GM23338 (cell line): ENCODE measurements around the gene LRCH4. TPM values are rescaled to one million over a fixed set of nuclear protein-coding genes. Genes with fewer than 3 reads are reported as not detected.
"Not testable (repeated sequence)": the region's sequence is repeated elsewhere in the genome, so short reads cannot be mapped to it uniquely, and the experiment has no call there.

Experiments used
- ATAC-seq: fragments of 200-7000 bp; cut with Tn5 transposase; 3 replicates; pipeline ENCODE4 v1.9.1; 2020
- DNase-seq: peaks from one replicate; pipeline ENCODE4 v3.0.0-alpha.2; 2015; ENCODE audit warnings: low spot score
- H2AFZ ChIP-seq: fragments of 200-600 bp; sonication (generic); 2 replicates; pipeline ENCODE4 v1.8.0; 2016; ENCODE audit warnings: antibody characterized with exemption, mild to moderate bottlenecking, moderate library complexity
- H3F3A ChIP-seq: fragments of 200-600 bp; sonication (generic); replicated peaks from 2 replicates; pipeline ENCODE4 v1.8.0; 2017; ENCODE audit warnings: antibody characterized with exemption, mixed run types, low read depth
- H3K27ac ChIP-seq: fragments of 200-600 bp; sonication (generic); 2 replicates; pipeline ENCODE4 v1.6.1; 2016; ENCODE audit warnings: low read depth
- H3K27me3 ChIP-seq: fragments of 200-600 bp; sonication (generic); 2 replicates; pipeline ENCODE4 v1.8.0; 2016; ENCODE audit warnings: mild to moderate bottlenecking, mixed run types, moderate library complexity; ENCODE audit not compliant: insufficient read depth
- H3K36me3 ChIP-seq: fragments of 200-600 bp; sonication (generic); 2 replicates; pipeline ENCODE4 v1.8.0; 2016; ENCODE audit warnings: mild to moderate bottlenecking; ENCODE audit not compliant: insufficient read depth
- H3K4me1 ChIP-seq: fragments of 200-600 bp; sonication (generic); 2 replicates; pipeline ENCODE4 v1.8.0; 2016; ENCODE audit warnings: mild to moderate bottlenecking, moderate library complexity; ENCODE audit not compliant: insufficient read depth
- H3K4me2 ChIP-seq: fragments of 200-600 bp; sonication (generic); 2 replicates; pipeline ENCODE4 v1.7.1; 2017; ENCODE audit warnings: mixed run types
- H3K4me3 ChIP-seq: fragments of 200-600 bp; sonication (generic); 2 replicates; pipeline ENCODE4 v1.6.1; 2016; ENCODE audit warnings: mixed run types
- H3K79me2 ChIP-seq: fragments of 200-600 bp; sonication (generic); replicated peaks from 2 replicates; pipeline ENCODE4 v1.8.0; 2017; ENCODE audit warnings: mild to moderate bottlenecking; ENCODE audit not compliant: insufficient read depth
- H3K9me2 ChIP-seq: fragments of 200-600 bp; sonication (generic); 2 replicates; pipeline ENCODE4 v1.8.0; 2017; ENCODE audit not compliant: insufficient read depth
- H4K20me1 ChIP-seq: fragments of 200-600 bp; sonication (generic); replicated peaks from 2 replicates; pipeline ENCODE4 v1.8.0; 2017; ENCODE audit warnings: mild to moderate bottlenecking; ENCODE audit not compliant: insufficient read depth
- H3K27ac Mint-ChIP-seq: 2 replicates; pipeline ENCODE4 v1.8.0; 2020; ENCODE audit warnings: inconsistent platforms, mild to moderate bottlenecking, moderate library complexity, mixed read lengths
- H3K27me3 Mint-ChIP-seq: 3 replicates; pipeline ENCODE4 v1.8.0; 2022; ENCODE audit warnings: low read depth, mild to moderate bottlenecking, moderate library complexity, mixed read lengths, inconsistent platforms; ENCODE audit not compliant: insufficient read depth, poor library complexity
- H3K36me3 Mint-ChIP-seq: 3 replicates; pipeline ENCODE4 v1.8.0; 2021; ENCODE audit warnings: low read depth, mild to moderate bottlenecking, inconsistent platforms, moderate library complexity, mixed read lengths
- H3K4me1 Mint-ChIP-seq: 3 replicates; pipeline ENCODE4 v1.8.0; 2020; ENCODE audit warnings: mild to moderate bottlenecking, inconsistent platforms, mixed read lengths
- H3K4me3 Mint-ChIP-seq: 3 replicates; pipeline ENCODE4 v1.8.0; 2021; ENCODE audit warnings: moderate library complexity, mild to moderate bottlenecking, inconsistent platforms, mixed read lengths
- H3K9me3 Mint-ChIP-seq: 3 replicates; pipeline ENCODE4 v1.8.0; 2020; ENCODE audit warnings: moderate library complexity, mild to moderate bottlenecking, inconsistent platforms, mixed read lengths
- CREB1 ChIP-seq: fragments of 250-450 bp; sonication (Bioruptor Pico); IDR thresholded peaks from 2 replicates; pipeline ENCODE4 v1.5.0; 2020; ENCODE audit warnings: low read depth, mild to moderate bottlenecking, moderate library complexity
- EZH2 ChIP-seq: fragments of 200-600 bp; sonication (generic); IDR thresholded peaks from one replicate; pipeline ENCODE4 v1.8.0; 2017; ENCODE audit warnings: antibody characterized with exemption, mild to moderate bottlenecking, low read depth; ENCODE audit not compliant: unreplicated experiment
- POLR2AphosphoS5 ChIP-seq: IDR thresholded peaks from 2 replicates; pipeline ENCODE4 v1.6.1; 2016; ENCODE audit warnings: antibody characterized with exemption, low read depth
- polyA plus RNA-seq: library from polyadenylated mRNA; unstranded; fragments of >200 nt; fragmentation: Nextera tagmentation; extraction: Ambion mirVana; gene quantifications from 2 replicates; pipeline ENCODE4 v1.2.1, GENCODE V29; 2016
- total RNA-seq: library from RNA; depleted of rRNA; stranded (reverse); fragments of >200 nt; shearing (Covaris generic); gene quantifications from 2 replicates; pipeline ENCODE4 v1.2.3, GENCODE V29; 2014
- TF ChIP-seq, protein P1 (sequence below): IDR thresholded peaks from one replicate; pipeline ENCODE4 v1.6.1; 2018; ENCODE audit warnings: antibody characterized with exemption; ENCODE audit not compliant: unreplicated experiment
- TF ChIP-seq, protein P2 (sequence below), 2 experiments: fragments of 200-600 bp in 1 of 2; sonication (generic) in 1 of 2; conservative IDR thresholded peaks; 2 replicates each; pipeline versions ENCODE4 v1.5.1 to v1.6.1; 2016 to 2017; ENCODE audit warnings: antibody characterized with exemption in 2 of 2, low read depth in 2 of 2, mild to moderate bottlenecking in 2 of 2, moderate library complexity in 1 of 2

Gene LRCH4
- total and polyA plus RNA-seq, 2 experiments from 2014 or later, result 21.4 to 51.0 TPM

DNA sequence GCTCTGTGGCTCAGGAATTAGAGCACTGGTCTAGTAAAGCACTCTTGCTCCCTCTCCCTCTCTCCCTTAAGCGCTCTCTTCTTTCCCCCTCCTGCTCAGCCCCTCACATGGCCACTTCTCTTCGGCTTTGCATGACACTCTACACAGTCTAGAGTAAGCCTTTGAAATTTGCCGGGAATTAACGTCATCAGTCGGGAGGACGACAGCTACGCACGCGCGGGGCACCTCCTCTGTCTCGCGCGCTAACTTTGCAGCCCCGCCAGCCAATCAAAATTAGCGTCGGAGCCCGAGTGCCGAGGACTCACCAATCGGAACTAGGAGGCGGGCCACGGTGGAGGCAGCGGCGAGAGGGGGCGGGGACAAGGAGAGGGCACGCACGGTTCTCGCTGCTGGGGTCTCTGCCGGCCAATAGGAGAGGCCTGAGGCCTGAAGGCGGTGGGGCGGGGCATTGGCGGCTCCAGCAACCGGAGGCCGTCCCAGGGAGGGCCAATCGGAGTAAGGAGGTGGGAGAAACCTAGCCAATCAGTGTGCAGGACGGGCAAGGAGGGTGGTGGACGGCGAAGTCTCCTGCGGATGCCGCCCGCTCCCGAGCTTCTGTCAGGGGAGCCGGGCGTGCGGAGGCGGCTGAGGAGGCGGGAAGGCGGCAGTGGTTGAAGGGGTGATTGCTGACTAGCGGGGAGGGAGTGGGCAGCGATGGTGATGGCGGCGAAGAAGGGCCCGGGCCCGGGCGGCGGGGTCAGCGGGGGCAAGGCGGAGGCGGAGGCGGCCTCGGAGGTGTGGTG is 47.1 kb downstream of the LRCH4 start, which contains the start of gene AGFG2:
AGFG2 (plus strand) TSS at position 550 of the 782 bp plus-strand sequence; CDS start at position 694, 144 bp downstream.
- DNase-seq, result peak; percentile 100
- H3K27ac Mint-ChIP-seq, result peak within 1 kb of the TSS; percentile 42; the same call in 1 of the 2 replicates
- ATAC-seq, result peak; percentile 94

DNA sequence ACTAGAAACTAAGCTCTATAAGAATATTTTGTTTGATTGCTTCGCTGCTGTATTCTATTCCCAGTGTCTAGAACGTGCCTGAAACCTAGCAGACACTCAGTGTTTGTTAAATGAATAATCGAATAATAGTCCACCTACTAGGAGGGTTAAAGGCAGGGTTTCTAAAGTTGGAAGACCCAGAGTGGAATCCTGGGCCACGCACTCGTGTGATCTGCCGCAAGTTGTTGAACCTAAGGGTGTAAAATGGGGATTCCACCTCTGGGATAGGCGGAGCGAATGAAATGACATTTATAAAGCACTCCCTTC is 47.6 kb downstream of the LRCH4 start:
- H3K27me3 ChIP-seq, result peaks cover 10% of the 10 kb centered on the region
- no peak overlapping the region for H3K27ac ChIP-seq
- H3K4me3 Mint-ChIP-seq, result peak overlapping the region; percentile 73
- no peaks in the 10 kb centered on the region for H3K36me3 ChIP-seq
- peak overlapping the region; percentile 66 for H3K4me2 ChIP-seq
- peaks cover 27% of the 10 kb centered on the region for H3K4me1 Mint-ChIP-seq
- H3K27me3 Mint-ChIP-seq, result peaks cover 34% of the 10 kb centered on the region
- no peaks in the 10 kb centered on the region; the same call in 1 of the 2 replicates for H3K79me2 ChIP-seq
- 0 out of 2 replicates have a peak, but pooled peaks cover 5% of the 10 kb centered on the region for H3F3A ChIP-seq
- H3K9me3 Mint-ChIP-seq, result no peaks in the 10 kb centered on the region; the same call in 2 of the 3 replicates
- H3K4me3 ChIP-seq, result peak overlapping the region; percentile 47
- H3K9me2 ChIP-seq, result no peaks in the 10 kb centered on the region
- 0 out of 2 replicates have a peak, but pooled peaks cover 2% of the 10 kb centered on the region for H4K20me1 ChIP-seq
- DNase-seq, result no peak
- no peak for TF ChIP-seq EZH2
- TF ChIP-seq, protein P1, sequence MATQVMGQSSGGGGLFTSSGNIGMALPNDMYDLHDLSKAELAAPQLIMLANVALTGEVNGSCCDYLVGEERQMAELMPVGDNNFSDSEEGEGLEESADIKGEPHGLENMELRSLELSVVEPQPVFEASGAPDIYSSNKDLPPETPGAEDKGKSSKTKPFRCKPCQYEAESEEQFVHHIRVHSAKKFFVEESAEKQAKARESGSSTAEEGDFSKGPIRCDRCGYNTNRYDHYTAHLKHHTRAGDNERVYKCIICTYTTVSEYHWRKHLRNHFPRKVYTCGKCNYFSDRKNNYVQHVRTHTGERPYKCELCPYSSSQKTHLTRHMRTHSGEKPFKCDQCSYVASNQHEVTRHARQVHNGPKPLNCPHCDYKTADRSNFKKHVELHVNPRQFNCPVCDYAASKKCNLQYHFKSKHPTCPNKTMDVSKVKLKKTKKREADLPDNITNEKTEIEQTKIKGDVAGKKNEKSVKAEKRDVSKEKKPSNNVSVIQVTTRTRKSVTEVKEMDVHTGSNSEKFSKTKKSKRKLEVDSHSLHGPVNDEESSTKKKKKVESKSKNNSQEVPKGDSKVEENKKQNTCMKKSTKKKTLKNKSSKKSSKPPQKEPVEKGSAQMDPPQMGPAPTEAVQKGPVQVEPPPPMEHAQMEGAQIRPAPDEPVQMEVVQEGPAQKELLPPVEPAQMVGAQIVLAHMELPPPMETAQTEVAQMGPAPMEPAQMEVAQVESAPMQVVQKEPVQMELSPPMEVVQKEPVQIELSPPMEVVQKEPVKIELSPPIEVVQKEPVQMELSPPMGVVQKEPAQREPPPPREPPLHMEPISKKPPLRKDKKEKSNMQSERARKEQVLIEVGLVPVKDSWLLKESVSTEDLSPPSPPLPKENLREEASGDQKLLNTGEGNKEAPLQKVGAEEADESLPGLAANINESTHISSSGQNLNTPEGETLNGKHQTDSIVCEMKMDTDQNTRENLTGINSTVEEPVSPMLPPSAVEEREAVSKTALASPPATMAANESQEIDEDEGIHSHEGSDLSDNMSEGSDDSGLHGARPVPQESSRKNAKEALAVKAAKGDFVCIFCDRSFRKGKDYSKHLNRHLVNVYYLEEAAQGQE, result no peak
- no peak for TF ChIP-seq POLR2AphosphoS5
- peaks cover 26% of the 10 kb centered on the region for H3K4me1 ChIP-seq
- no peaks in the 10 kb centered on the region for H3K36me3 Mint-ChIP-seq
- no peak for ATAC-seq
- H3K27ac Mint-ChIP-seq, result peak overlapping the region; percentile 42; the same call in 1 of the 2 replicates
- H2AFZ ChIP-seq, result peak overlapping the region; percentile 80

More for the DNA sequence above, 47.1 kb downstream of the LRCH4 start, which contains the start of gene AGFG2:
- Mint-ChIP-seq H3K36me3 (no peaks in the 10 kb centered on the region), H3K4me1 (peaks cover 33% of the 10 kb centered on the region), H3K27me3 (peaks cover 34% of the 10 kb centered on the region), H3K9me3 (no peaks in the 10 kb centered on the region; the same call in 2 of the 3 replicates), H3K4me3 (peak within 1 kb of the TSS; percentile 73)
- Histone ChIP-seq H3K4me1 (peaks cover 32% of the 10 kb centered on the region), H3K27ac (no peak within 1 kb of the TSS), H4K20me1 (0 out of 2 replicates have a peak, but pooled peaks cover 2% of the 10 kb centered on the region), H3K36me3 (no peaks in the 10 kb centered on the region), H3F3A (peaks cover 8% of the 10 kb centered on the region; the same call in 1 of the 2 replicates), H3K4me3 (peak within 1 kb of the TSS; percentile 71), H3K9me2 (no peaks in the 10 kb centered on the region), H3K27me3 (peaks cover 10% of the 10 kb centered on the region), H2AFZ (peak within 1 kb of the TSS; percentile 80), H3K79me2 (peaks cover 3% of the 10 kb centered on the region), H3K4me2 (peak within 1 kb of the TSS; percentile 89)
- TF ChIP-seq, protein P2, sequence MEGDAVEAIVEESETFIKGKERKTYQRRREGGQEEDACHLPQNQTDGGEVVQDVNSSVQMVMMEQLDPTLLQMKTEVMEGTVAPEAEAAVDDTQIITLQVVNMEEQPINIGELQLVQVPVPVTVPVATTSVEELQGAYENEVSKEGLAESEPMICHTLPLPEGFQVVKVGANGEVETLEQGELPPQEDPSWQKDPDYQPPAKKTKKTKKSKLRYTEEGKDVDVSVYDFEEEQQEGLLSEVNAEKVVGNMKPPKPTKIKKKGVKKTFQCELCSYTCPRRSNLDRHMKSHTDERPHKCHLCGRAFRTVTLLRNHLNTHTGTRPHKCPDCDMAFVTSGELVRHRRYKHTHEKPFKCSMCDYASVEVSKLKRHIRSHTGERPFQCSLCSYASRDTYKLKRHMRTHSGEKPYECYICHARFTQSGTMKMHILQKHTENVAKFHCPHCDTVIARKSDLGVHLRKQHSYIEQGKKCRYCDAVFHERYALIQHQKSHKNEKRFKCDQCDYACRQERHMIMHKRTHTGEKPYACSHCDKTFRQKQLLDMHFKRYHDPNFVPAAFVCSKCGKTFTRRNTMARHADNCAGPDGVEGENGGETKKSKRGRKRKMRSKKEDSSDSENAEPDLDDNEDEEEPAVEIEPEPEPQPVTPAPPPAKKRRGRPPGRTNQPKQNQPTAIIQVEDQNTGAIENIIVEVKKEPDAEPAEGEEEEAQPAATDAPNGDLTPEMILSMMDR (conservative IDR thresholded peaks at IDR 0.05; ENCODE audit: low read depth in 2 of 2), result no peak
- TF ChIP-seq CREB1 (peak; percentile 85), POLR2AphosphoS5 (peak; percentile 80)

DNA sequence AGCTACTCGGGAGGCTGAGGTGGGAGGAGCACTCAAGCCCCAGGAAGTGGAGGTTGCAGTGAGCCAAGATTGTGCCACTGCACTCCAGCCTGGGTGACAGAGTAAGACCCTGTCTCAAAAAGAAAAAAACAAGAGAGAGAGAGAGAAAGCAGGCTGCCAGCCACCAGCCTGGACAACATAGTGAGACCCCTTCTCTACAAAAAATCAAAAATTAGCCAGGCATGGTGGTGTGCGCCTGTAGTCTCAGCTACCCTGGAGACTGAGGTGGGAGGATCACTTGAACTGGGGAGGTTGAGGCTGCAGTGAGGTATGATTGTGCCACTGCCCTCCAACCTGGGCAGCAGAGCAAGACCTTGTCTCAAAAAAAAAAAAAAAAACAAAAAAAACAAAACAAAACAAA is 49.2 kb downstream of the LRCH4 start:
- H3K4me1 ChIP-seq, result peaks cover 17% of the 10 kb centered on the region
- DNase-seq, result not testable (repeated sequence)

DNA sequence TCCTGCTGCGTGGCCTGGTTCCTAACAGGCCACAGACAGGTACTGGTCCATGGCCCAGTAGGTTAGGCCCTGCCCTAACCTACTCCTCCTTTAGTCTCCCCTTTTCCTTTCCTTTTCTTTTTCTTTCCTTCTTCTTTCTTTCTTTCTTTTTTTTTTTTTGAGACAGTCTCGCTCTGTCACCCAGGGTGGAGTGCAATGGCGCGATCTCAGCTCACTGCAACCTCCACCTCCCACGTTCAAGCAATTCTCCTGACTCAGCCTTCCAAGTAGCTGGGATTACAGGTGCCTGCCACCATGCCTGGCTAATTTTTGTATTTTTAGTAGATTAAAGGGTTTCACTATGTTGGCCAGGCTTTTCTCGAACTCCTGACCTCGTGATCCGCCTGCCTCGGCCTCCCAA is 49.9 kb downstream of the LRCH4 start:
- ATAC-seq, H3K9me3 Mint-ChIP-seq: not testable (repeated sequence)

More for the DNA sequence above, 49.2 kb downstream of the LRCH4 start:
- not testable (repeated sequence) for H3F3A ChIP-seq, H3K27ac ChIP-seq, H3K4me3 ChIP-seq, H4K20me1 ChIP-seq, H3K36me3 ChIP-seq, H3K27ac Mint-ChIP-seq, H3K9me2 ChIP-seq, H3K36me3 Mint-ChIP-seq, H3K79me2 ChIP-seq, H3K9me3 Mint-ChIP-seq, H3K4me2 ChIP-seq, ATAC-seq, H3K4me3 Mint-ChIP-seq, H2AFZ ChIP-seq
- H3K27me3 ChIP-seq, result peaks cover 10% of the 10 kb centered on the region
- Mint-ChIP-seq H3K27me3 (peaks cover 34% of the 10 kb centered on the region), H3K4me1 (peaks cover 15% of the 10 kb centered on the region)

More for the DNA sequence above, 49.9 kb downstream of the LRCH4 start:
- not testable (repeated sequence) for H3K27ac Mint-ChIP-seq, H3K9me2 ChIP-seq, H3K4me3 ChIP-seq, H3K79me2 ChIP-seq, H3K4me3 Mint-ChIP-seq, H2AFZ ChIP-seq, H4K20me1 ChIP-seq, H3K27ac ChIP-seq, H3K36me3 ChIP-seq, H3K4me1 Mint-ChIP-seq, DNase-seq, H3K4me2 ChIP-seq, H3K36me3 Mint-ChIP-seq, H3F3A ChIP-seq
- peaks cover 32% of the 10 kb centered on the region for H3K27me3 Mint-ChIP-seq
- Histone ChIP-seq H3K27me3 (peaks cover 10% of the 10 kb centered on the region), H3K4me1 (peaks cover 10% of the 10 kb centered on the region)
